Measurements from ENCODE around the gene GLO1. TPM values are rescaled to one million over a fixed set of nuclear protein-coding genes. Genes with fewer than 3 reads are reported as not detected.
A peak's percentile ranks its signal among the peaks of the same experiment; 100 is the strongest.

Gene GLO1
- total RNA-seq, 2 experiments from 2014 or later = 132 to 133 TPM

GRCh38 chr6:38681850-38682249, 21.1 kb downstream of the GLO1 start:
- DNase-seq = no peak
- Mint-ChIP-seq H3K4me3 (no peak overlapping the region), H3K27ac (no peak overlapping the region), H3K36me3 (peaks cover 24% of the 10 kb centered on the region), H3K4me1 (ENCODE audit: low read depth) (peaks cover 5% of the 10 kb centered on the region), H3K9me3 (no peaks in the 10 kb centered on the region), H3K27me3 (no peaks in the 10 kb centered on the region)
- ChIA-PET POLR2A (no interaction called here), CTCF (no interaction called here)
- intact Hi-C loops (cut with micrococcal nuclease) = no loop called here

- no peak for DNase-seq
- Mint-ChIP-seq H3K9me3 (no peaks in the 10 kb centered on the region), H3K4me3 (no peak overlapping the region), H3K36me3 (peaks cover 42% of the 10 kb centered on the region), H3K4me1 (ENCODE audit: low read depth) (peaks cover 20% of the 10 kb centered on the region), H3K27me3 (no peaks in the 10 kb centered on the region), H3K27ac (no peak overlapping the region)
- ChIA-PET CTCF (no interaction called here), POLR2A (no interaction called here)
- intact Hi-C loops (cut with micrococcal nuclease) = loop anchor here (10.0 kb wide), 1 partner anchor 975 kb away; no protein-coding TSS in a partner anchor
Observed at GRCh38 chr6:38679668-38680067, 23.3 kb downstream of the GLO1 start.

- no peak for DNase-seq
- Mint-ChIP-seq H3K9me3 (peaks cover 2% of the 10 kb centered on the region), H3K36me3 (peaks cover 44% of the 10 kb centered on the region), H3K4me1 (ENCODE audit: low read depth) (peaks cover 33% of the 10 kb centered on the region), H3K27me3 (no peaks in the 10 kb centered on the region), H3K4me3 (no peak overlapping the region), H3K27ac (no peak overlapping the region)
- ChIA-PET POLR2A (no interaction called here), CTCF (no interaction called here)
- intact Hi-C loops (cut with micrococcal nuclease) = loop anchor here (10.0 kb wide), 1 partner anchor 973 kb away; no protein-coding TSS in a partner anchor
Observed at GRCh38 chr6:38678178-38678760, 24.7 kb downstream of the GLO1 start.

GRCh38 chr6:38676974-38677544, 25.9 kb downstream of the GLO1 start:
- H3K9me3 Mint-ChIP-seq = peaks cover 2% of the 10 kb centered on the region
- H3K27ac Mint-ChIP-seq = peak overlapping the region; percentile 43
- ChIA-PET CTCF (no interaction called here), POLR2A (no interaction called here)
- H3K27me3 Mint-ChIP-seq = no peaks in the 10 kb centered on the region
- H3K36me3 Mint-ChIP-seq = peaks cover 43% of the 10 kb centered on the region
- intact Hi-C loops (cut with micrococcal nuclease) = loop anchor here (10.0 kb wide), 1 partner anchor 972 kb away; no protein-coding TSS in a partner anchor
- peaks cover 40% of the 10 kb centered on the region for H3K4me1 Mint-ChIP-seq (ENCODE audit: low read depth)
- no peak for DNase-seq
- no peak overlapping the region for H3K4me3 Mint-ChIP-seq

- H3K27ac Mint-ChIP-seq = peak overlapping the region; percentile 21
- DNase-seq = no peak
- ChIA-PET CTCF (no interaction called here), POLR2A (no interaction called here)
- H3K4me1 Mint-ChIP-seq (ENCODE audit: low read depth) = peaks cover 42% of the 10 kb centered on the region
- H3K27me3 Mint-ChIP-seq = no peaks in the 10 kb centered on the region
- intact Hi-C loops (cut with micrococcal nuclease) = loop anchor here (10.0 kb wide), 1 partner anchor 972 kb away; no protein-coding TSS in a partner anchor
- peaks cover 2% of the 10 kb centered on the region for H3K9me3 Mint-ChIP-seq
- peaks cover 36% of the 10 kb centered on the region for H3K36me3 Mint-ChIP-seq
- no peak overlapping the region for H3K4me3 Mint-ChIP-seq
Observed at GRCh38 chr6:38676236-38676973, 26.5 kb downstream of the GLO1 start.

- ChIA-PET POLR2A (interaction anchor here (0.6 kb wide), 1 partner anchor 195 kb away, joined by 6 read pairs; no protein-coding TSS in a partner anchor), CTCF (interaction anchor here (0.8 kb wide), 1 partner anchor 981 kb away, joined by 3 read pairs; no protein-coding TSS in a partner anchor)
- no peaks in the 10 kb centered on the region for H3K27me3 Mint-ChIP-seq
- DNase-seq = peak; percentile 37
- H3K9me3 Mint-ChIP-seq = peaks cover 2% of the 10 kb centered on the region
- no peak overlapping the region for H3K4me3 Mint-ChIP-seq
- peaks cover 42% of the 10 kb centered on the region for H3K4me1 Mint-ChIP-seq (ENCODE audit: low read depth)
- intact Hi-C loops (cut with micrococcal nuclease) = loop anchor here (2.0 to 10.0 kb wide), 3 partner anchors 23 to 969 kb away; no protein-coding TSS in a partner anchor
- H3K36me3 Mint-ChIP-seq = peaks cover 33% of the 10 kb centered on the region
- peak overlapping the region; percentile 76 for H3K27ac Mint-ChIP-seq
Observed at GRCh38 chr6:38673397-38674165, 29.4 kb downstream of the GLO1 start.

- DNase-seq = peak; percentile 39
- peaks cover 2% of the 10 kb centered on the region for H3K9me3 Mint-ChIP-seq
- H3K36me3 Mint-ChIP-seq = peaks cover 25% of the 10 kb centered on the region
- no peak overlapping the region for H3K4me3 Mint-ChIP-seq
- intact Hi-C loops (cut with micrococcal nuclease) = loop anchor here (1.0 to 10.0 kb wide), 5 partner anchors 25 to 967 kb away; no protein-coding TSS in a partner anchor
- peak overlapping the region; percentile 20 for H3K27ac Mint-ChIP-seq
- ChIA-PET POLR2A (no interaction called here), CTCF (interaction anchor here (1.2 kb wide), 1 partner anchor 178 kb away, joined by 4 read pairs; no protein-coding TSS in a partner anchor)
- no peaks in the 10 kb centered on the region for H3K27me3 Mint-ChIP-seq
- peaks cover 38% of the 10 kb centered on the region for H3K4me1 Mint-ChIP-seq (ENCODE audit: low read depth)
Observed at GRCh38 chr6:38671885-38672467, 31.0 kb downstream of the GLO1 start.

- H3K27ac Mint-ChIP-seq = no peak overlapping the region
- no peaks in the 10 kb centered on the region for H3K4me1 Mint-ChIP-seq (ENCODE audit: low read depth)
- intact Hi-C loops (cut with micrococcal nuclease) = no loop called here
- H3K4me3 Mint-ChIP-seq = no peak overlapping the region
- peaks cover 2% of the 10 kb centered on the region for H3K36me3 Mint-ChIP-seq
- DNase-seq = no peak
- ChIA-PET POLR2A (no interaction called here), CTCF (no interaction called here)
- H3K27me3 Mint-ChIP-seq = no peaks in the 10 kb centered on the region
- H3K9me3 Mint-ChIP-seq = no peaks in the 10 kb centered on the region
Observed at GRCh38 chr6:38658418-38659167, 44.4 kb downstream of the GLO1 start.

GRCh38 chr6:38656896-38657295, 46.0 kb downstream of the GLO1 start:
- no peak overlapping the region for H3K27ac Mint-ChIP-seq
- no peak overlapping the region for H3K4me3 Mint-ChIP-seq
- ChIA-PET POLR2A (no interaction called here), CTCF (no interaction called here)
- H3K9me3 Mint-ChIP-seq = no peaks in the 10 kb centered on the region
- H3K27me3 Mint-ChIP-seq = no peaks in the 10 kb centered on the region
- H3K36me3 Mint-ChIP-seq = peaks cover 2% of the 10 kb centered on the region
- no peak for DNase-seq
- intact Hi-C loops (cut with micrococcal nuclease) = no loop called here
- no peaks in the 10 kb centered on the region for H3K4me1 Mint-ChIP-seq (ENCODE audit: low read depth)

- Mint-ChIP-seq H3K27me3 (no peaks in the 10 kb centered on the region), H3K9me3 (no peaks in the 10 kb centered on the region), H3K4me3 (no peak overlapping the region), H3K27ac (no peak overlapping the region), H3K4me1 (ENCODE audit: low read depth) (no peaks in the 10 kb centered on the region), H3K36me3 (peaks cover 5% of the 10 kb centered on the region)
- DNase-seq = no peak
- CTCF ChIA-PET = no interaction called here
- intact Hi-C loops (cut with micrococcal nuclease) = no loop called here
- POLR2A ChIA-PET = no interaction called here
Observed at GRCh38 chr6:38654263-38654662, 48.7 kb downstream of the GLO1 start.

- H3K27ac Mint-ChIP-seq = no peak overlapping the region
- peaks cover 5% of the 10 kb centered on the region for H3K36me3 Mint-ChIP-seq
- CTCF ChIA-PET = no interaction called here
- no peaks in the 10 kb centered on the region for H3K27me3 Mint-ChIP-seq
- no peak overlapping the region for H3K4me3 Mint-ChIP-seq
- H3K4me1 Mint-ChIP-seq (ENCODE audit: low read depth) = no peaks in the 10 kb centered on the region
- POLR2A ChIA-PET = no interaction called here
- intact Hi-C loops (cut with micrococcal nuclease) = no loop called here
- no peak for DNase-seq
- H3K9me3 Mint-ChIP-seq = no peaks in the 10 kb centered on the region
Observed at GRCh38 chr6:38651121-38651784, 51.7 kb downstream of the GLO1 start.

Measured in activated CD4-positive, alpha-beta memory T cell treated with anti-CD3 and anti-CD28 coated beads for 36 hours (primary cell).